K562 (cell line): ENCODE measurements around the gene CAMP. TPM values are rescaled to one million over a fixed set of nuclear protein-coding genes. Genes with fewer than 3 reads are reported as not detected.

Experiments
- BMI1 ChIP-seq: fragments of 150-350 bp; IDR thresholded peaks from 2 replicates; pipeline ENCODE4 v1.6.1; 2014; ENCODE audit warnings: low read length
- FOXK2 ChIP-seq, 2 experiments: fragments of 450-650 bp; IDR thresholded peaks in 1 of 2; conservative IDR thresholded peaks in 1 of 2; 2 replicates each; pipeline ENCODE4 v1.6.1; 2016; ENCODE audit warnings: low read depth in 2 of 2, mild to moderate bottlenecking in 1 of 2
- GABPA ChIP-seq: fragments of 200-800 bp; sonication (Bioruptor generic); conservative IDR thresholded peaks from 2 replicates; pipeline ENCODE4 v1.6.1; 2016; ENCODE audit warnings: low read depth, missing genetic modification characterization, missing compliant biosample characterization
- RAD51 ChIP-seq: fragments of 450-650 bp; IDR thresholded peaks from 2 replicates; pipeline ENCODE4 v1.7.1; 2016; ENCODE audit warnings: low read depth, mild to moderate bottlenecking, borderline replicate concordance
- RBM25 ChIP-seq: fragments of 200-400 bp; formaldehyde crosslinking; IDR thresholded peaks from 2 replicates; pipeline ENCODE4 v1.6.1; 2018; ENCODE audit warnings: low read length, low read depth, moderate library complexity; ENCODE audit not compliant: severe bottlenecking
- polyA plus RNA-seq, 8 experiments: library from polyadenylated mRNA; depleted of rRNA in 4 of 8; stranded (reverse) in 5 of 8; unstranded in 3 of 8; fragments of >200 nt; fragmentation: Nextera tagmentation in 2 of 8; fragmentation: Illumina TruSeq in 1 of 8; extraction: Ambion mirVana in 2 of 8; extraction: Trizol in 1 of 8; gene quantifications; 2 replicates each; pipeline versions ENCODE4 v1.2.1 to v1.2.3, GENCODE V29; 2011 to 2014; ENCODE audit warnings: inconsistent platforms in 1 of 8, missing spikeins in 1 of 8
- total RNA-seq, 7 experiments: library from RNA; depleted of rRNA in 6 of 7; stranded (reverse); fragments of >200 nt in 6 of 7; fragmentation: Illumina TruSeq in 2 of 7; extraction: Trizol in 2 of 7; gene quantifications; 2 replicates each; pipeline versions ENCODE4 v1.2.1 to v1.2.3, GENCODE V29; 2011 to 2021; ENCODE audit warnings: low replicate concordance in 1 of 7
- TF ChIP-seq, protein P1 (sequence below): IDR thresholded peaks from 3 replicates; pipeline ENCODE4 v1.6.1; 2011; ENCODE audit warnings: borderline replicate concordance, mild to moderate bottlenecking; ENCODE audit not compliant: insufficient read length, insufficient read depth
- TF ChIP-seq, protein P2 (sequence below), 2 experiments: fragments of 450-650 bp in 1 of 2; sonication (generic) in 1 of 2; formaldehyde crosslinking in 1 of 2; IDR thresholded peaks; 2 replicates each; pipeline versions ENCODE4 v1.7.1 to v1.9.0; 2016 to 2022; ENCODE audit warnings: inconsistent platforms in 1 of 2, mild to moderate bottlenecking in 1 of 2, missing genetic modification reagents in 1 of 2
- TF ChIP-seq, protein P3 (sequence below), 2 experiments: fragments of 150-350 bp in 1 of 2; IDR thresholded peaks; 2 replicates each; pipeline ENCODE4 v1.6.1; 2012 to 2016; ENCODE audit warnings: low read depth in 2 of 2, low read length in 2 of 2, mild to moderate bottlenecking in 1 of 2, moderate library complexity in 1 of 2
- TF ChIP-seq, protein P4 (sequence below): fragments of 450-650 bp; formaldehyde crosslinking; IDR thresholded peaks from 2 replicates; pipeline ENCODE4 v1.4.0; 2020; ENCODE audit warnings: mild to moderate bottlenecking, moderate library complexity

The CAMP gene
- total and polyA plus RNA-seq, 9 of the 15 experiments (the other 6 are each of a cell fraction or from before 2014, with no cell fraction given): 0.22 TPM; not detected in 8

DNA sequence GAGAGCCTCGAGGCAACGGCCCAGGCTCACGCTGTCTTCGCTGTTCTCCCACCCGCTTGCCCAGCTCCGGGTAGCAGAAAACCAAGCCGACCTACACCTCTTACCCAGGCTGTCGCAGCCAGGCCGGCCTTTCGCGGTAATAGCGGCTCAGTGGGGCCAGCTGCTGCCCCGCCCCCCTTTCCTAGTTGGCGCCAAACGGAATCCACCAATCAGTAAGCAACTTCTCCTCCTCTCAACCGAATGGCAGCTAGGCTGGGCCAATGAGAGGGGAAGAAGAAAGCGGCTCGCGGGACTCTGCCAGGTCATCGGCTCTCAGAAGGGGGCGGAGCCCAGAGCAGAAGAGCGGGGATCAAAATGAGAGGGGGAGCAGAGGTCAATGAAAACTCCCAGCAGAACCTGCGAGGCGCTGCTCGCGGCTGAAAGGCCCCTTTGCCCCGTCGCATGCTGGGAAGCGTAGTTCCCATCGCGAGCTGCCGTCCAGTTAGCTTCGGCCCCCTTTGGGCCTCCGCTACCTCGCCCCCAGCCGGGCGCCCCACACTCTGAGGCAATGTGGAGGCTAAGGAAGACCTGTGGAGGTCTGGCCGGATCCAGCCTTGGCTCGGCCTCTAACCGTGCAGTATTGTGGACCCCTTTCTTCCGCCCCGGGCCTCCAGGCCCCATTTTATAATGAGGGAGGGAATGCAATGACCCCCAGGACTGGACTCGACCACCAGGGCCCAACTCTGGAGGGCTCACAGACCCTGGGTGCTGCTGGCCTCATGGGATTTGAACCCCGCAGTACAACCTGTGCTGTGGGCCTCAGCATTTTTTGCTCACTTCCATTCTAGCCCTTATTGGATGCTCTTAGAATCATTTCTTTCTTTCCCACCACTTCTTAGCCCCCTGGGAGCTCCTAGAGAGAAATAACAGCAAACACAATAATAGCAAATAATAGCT lies 34.8 kb upstream of the CAMP start, which contains the start of gene CDC25A (continued):
- TF ChIP-seq, protein P1, sequence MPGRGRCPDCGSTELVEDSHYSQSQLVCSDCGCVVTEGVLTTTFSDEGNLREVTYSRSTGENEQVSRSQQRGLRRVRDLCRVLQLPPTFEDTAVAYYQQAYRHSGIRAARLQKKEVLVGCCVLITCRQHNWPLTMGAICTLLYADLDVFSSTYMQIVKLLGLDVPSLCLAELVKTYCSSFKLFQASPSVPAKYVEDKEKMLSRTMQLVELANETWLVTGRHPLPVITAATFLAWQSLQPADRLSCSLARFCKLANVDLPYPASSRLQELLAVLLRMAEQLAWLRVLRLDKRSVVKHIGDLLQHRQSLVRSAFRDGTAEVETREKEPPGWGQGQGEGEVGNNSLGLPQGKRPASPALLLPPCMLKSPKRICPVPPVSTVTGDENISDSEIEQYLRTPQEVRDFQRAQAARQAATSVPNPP: no peak
- TF ChIP-seq, protein P2, sequence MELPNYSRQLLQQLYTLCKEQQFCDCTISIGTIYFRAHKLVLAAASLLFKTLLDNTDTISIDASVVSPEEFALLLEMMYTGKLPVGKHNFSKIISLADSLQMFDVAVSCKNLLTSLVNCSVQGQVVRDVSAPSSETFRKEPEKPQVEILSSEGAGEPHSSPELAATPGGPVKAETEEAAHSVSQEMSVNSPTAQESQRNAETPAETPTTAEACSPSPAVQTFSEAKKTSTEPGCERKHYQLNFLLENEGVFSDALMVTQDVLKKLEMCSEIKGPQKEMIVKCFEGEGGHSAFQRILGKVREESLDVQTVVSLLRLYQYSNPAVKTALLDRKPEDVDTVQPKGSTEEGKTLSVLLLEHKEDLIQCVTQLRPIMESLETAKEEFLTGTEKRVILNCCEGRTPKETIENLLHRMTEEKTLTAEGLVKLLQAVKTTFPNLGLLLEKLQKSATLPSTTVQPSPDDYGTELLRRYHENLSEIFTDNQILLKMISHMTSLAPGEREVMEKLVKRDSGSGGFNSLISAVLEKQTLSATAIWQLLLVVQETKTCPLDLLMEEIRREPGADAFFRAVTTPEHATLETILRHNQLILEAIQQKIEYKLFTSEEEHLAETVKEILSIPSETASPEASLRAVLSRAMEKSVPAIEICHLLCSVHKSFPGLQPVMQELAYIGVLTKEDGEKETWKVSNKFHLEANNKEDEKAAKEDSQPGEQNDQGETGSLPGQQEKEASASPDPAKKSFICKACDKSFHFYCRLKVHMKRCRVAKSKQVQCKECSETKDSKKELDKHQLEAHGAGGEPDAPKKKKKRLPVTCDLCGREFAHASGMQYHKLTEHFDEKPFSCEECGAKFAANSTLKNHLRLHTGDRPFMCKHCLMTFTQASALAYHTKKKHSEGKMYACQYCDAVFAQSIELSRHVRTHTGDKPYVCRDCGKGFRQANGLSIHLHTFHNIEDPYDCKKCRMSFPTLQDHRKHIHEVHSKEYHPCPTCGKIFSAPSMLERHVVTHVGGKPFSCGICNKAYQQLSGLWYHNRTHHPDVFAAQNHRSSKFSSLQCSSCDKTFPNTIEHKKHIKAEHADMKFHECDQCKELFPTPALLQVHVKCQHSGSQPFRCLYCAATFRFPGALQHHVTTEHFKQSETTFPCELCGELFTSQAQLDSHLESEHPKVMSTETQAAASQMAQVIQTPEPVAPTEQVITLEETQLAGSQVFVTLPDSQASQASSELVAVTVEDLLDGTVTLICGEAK (IDR thresholded peaks at IDR 0.05): no peak
- TF ChIP-seq, protein P2 (CRISPR knock-in tag; IDR thresholded peaks at IDR 0.05): no peak
- TF ChIP-seq, protein P3, sequence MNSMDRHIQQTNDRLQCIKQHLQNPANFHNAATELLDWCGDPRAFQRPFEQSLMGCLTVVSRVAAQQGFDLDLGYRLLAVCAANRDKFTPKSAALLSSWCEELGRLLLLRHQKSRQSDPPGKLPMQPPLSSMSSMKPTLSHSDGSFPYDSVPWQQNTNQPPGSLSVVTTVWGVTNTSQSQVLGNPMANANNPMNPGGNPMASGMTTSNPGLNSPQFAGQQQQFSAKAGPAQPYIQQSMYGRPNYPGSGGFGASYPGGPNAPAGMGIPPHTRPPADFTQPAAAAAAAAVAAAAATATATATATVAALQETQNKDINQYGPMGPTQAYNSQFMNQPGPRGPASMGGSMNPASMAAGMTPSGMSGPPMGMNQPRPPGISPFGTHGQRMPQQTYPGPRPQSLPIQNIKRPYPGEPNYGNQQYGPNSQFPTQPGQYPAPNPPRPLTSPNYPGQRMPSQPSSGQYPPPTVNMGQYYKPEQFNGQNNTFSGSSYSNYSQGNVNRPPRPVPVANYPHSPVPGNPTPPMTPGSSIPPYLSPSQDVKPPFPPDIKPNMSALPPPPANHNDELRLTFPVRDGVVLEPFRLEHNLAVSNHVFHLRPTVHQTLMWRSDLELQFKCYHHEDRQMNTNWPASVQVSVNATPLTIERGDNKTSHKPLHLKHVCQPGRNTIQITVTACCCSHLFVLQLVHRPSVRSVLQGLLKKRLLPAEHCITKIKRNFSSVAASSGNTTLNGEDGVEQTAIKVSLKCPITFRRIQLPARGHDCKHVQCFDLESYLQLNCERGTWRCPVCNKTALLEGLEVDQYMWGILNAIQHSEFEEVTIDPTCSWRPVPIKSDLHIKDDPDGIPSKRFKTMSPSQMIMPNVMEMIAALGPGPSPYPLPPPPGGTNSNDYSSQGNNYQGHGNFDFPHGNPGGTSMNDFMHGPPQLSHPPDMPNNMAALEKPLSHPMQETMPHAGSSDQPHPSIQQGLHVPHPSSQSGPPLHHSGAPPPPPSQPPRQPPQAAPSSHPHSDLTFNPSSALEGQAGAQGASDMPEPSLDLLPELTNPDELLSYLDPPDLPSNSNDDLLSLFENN (IDR thresholded peaks at IDR 0.05; ENCODE audit: low read depth in 2 of 2, low read length in 2 of 2): no peak
- TF ChIP-seq GABPA (tag) (no peak), FOXK2 (conservative IDR thresholded peaks at IDR 0.05 in 1 of 2, IDR thresholded peaks at IDR 0.05 in 1 of 2; ENCODE audit: low read depth in 2 of 2) (no peak), BMI1 (no peak), RAD51 (no peak), RBM25 (no peak)
- TF ChIP-seq, protein P4, sequence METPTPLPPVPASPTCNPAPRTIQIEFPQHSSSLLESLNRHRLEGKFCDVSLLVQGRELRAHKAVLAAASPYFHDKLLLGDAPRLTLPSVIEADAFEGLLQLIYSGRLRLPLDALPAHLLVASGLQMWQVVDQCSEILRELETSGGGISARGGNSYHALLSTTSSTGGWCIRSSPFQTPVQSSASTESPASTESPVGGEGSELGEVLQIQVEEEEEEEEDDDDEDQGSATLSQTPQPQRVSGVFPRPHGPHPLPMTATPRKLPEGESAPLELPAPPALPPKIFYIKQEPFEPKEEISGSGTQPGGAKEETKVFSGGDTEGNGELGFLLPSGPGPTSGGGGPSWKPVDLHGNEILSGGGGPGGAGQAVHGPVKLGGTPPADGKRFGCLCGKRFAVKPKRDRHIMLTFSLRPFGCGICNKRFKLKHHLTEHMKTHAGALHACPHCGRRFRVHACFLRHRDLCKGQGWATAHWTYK (CRISPR knock-in tag): peak; percentile 34; the same call in 1 of the 2 replicates
